Activated naive CD4-positive, alpha-beta T cell treated with anti-CD3 and anti-CD28 coated beads, Interleukin-2, amount 10 ng/mL, durations not matched to agents 7 days and 5 days (primary cell): ENCODE results near the gene EIF4G1.
A peak's percentile ranks its signal among the peaks of the same experiment; 100 is the strongest.

ENCODE experiments used
- CTCF ChIA-PET: fragments of 350-600 bp; sonication (Branson Sonifier 250); formaldehyde crosslinking; loops from one replicate; lab custom pipeline; 2021; ENCODE audit warnings: antibody characterized with exemption; lab: Charles Lee
- DNase-seq: peaks from one replicate; pipeline ENCODE4 v3.0.0-alpha.2; 2020
- H3K27ac Mint-ChIP-seq: one replicate; pipeline ENCODE4 v1.8.0; 2021; ENCODE audit warnings: mild to moderate bottlenecking, moderate library complexity, mixed read lengths
- H3K27me3 Mint-ChIP-seq: one replicate; pipeline ENCODE4 v1.8.0; 2021; ENCODE audit warnings: mild to moderate bottlenecking, mixed read lengths
- H3K36me3 Mint-ChIP-seq: one replicate; pipeline ENCODE4 v1.8.0; 2021; ENCODE audit warnings: mixed read lengths
- H3K4me1 Mint-ChIP-seq: one replicate; pipeline ENCODE4 v1.8.0; 2021; ENCODE audit warnings: mixed read lengths
- H3K4me3 Mint-ChIP-seq: one replicate; pipeline ENCODE4 v1.8.0; 2021; ENCODE audit warnings: mild to moderate bottlenecking, moderate library complexity, mixed read lengths
- H3K9me3 Mint-ChIP-seq: one replicate; pipeline ENCODE4 v1.8.0; 2021; ENCODE audit warnings: mixed read lengths

EIF4G1 gene

DNA sequence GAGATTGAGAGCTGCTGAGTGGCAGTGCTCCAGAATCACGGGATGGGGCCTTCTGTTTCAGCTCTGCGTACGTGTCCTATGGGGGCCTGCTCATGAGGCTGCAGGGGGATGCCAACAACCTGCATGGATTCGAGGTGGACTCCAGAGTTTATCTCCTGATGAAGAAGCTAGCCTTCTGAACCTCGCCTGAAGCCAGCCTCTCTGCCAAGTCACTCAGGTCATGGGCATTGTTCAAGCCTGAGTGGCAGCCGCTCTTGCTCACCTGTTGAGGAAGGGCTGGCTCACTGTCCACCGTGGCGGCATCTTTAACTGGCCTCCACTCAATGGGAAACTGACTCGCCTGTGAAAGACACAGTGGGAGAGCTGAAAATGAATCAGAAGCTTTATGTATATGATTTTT lies 53.7 kb downstream of the EIF4G1 start:
- Mint-ChIP-seq H3K27ac (no peak overlapping the region), H3K36me3 (peaks cover 47% of the 10 kb centered on the region), H3K4me3 (no peak overlapping the region), H3K9me3 (no peaks in the 10 kb centered on the region), H3K27me3 (peaks cover 8% of the 10 kb centered on the region), H3K4me1 (peaks cover 26% of the 10 kb centered on the region)
- no peak for DNase-seq
- CTCF ChIA-PET = interaction anchor here (1.5 kb wide), 1 partner anchor 174 kb away, joined by 10 read pairs; no protein-coding TSS in a partner anchor

DNA sequence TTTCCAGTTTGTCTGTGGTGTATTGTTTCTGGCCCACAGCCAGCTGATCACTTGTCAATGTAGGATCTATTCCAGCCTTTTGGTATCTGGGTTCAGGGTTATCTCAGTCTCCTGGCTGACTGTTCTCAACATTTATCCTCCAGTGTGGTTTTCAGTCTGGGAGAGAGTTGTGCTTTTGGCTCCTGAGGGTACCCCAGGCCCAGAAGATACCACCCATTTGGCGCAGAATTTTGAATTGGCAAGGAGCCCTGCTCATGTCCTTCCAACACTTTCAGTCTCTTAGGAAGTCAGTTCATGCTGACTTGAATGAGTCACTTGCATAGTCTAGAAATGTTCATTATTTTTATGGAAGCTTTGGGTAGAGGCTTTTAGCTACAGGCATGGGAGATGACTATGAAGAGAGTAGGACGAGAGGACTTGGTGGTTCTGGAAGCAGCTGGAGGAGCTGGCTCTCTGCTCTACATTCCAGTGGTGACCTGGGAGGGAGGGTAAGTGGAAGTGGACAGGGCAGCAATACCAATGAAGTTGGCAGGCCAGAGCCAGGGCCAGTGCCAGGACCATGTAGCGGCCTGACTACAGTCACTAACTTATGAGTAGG lies 54.3 kb downstream of the EIF4G1 start:
- peaks cover 26% of the 10 kb centered on the region for H3K4me1 Mint-ChIP-seq
- CTCF ChIA-PET = interaction anchor here (1.5 to 6.4 kb wide), 2 partner anchors 144 to 173 kb away, joined by 10 to 76 read pairs; no protein-coding TSS in a partner anchor
- H3K27me3 Mint-ChIP-seq = peaks cover 14% of the 10 kb centered on the region
- no peak overlapping the region for H3K4me3 Mint-ChIP-seq
- H3K27ac Mint-ChIP-seq = peak overlapping the region; percentile 22
- H3K36me3 Mint-ChIP-seq = peaks cover 42% of the 10 kb centered on the region
- DNase-seq = no peak
- H3K9me3 Mint-ChIP-seq = no peaks in the 10 kb centered on the region

DNA sequence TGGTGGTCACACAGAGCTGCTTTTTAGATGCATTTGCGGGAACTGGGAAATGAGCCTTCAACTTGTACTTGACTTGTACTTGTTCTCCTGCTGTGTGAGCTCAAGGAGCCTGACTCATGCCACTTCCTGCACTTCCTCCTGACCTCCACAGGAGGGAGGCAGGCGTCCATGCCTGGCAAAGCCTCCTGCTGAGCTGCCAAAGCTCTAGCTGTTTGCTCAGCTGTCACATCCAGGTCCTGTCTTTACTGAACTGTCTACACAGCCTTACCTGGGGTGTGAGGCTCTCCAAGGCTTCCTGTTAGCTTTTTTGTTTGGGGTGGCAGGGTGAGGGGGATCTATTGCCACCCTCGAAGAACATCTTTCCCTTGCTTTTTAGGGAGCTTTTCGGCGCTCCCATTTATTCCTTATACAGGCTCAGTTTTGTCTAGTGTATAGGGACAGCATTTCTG lies 57.2 kb downstream of the EIF4G1 start:
- Mint-ChIP-seq H3K4me3 (no peak overlapping the region), H3K9me3 (no peaks in the 10 kb centered on the region), H3K36me3 (peaks cover 26% of the 10 kb centered on the region), H3K27ac (no peak overlapping the region), H3K27me3 (peaks cover 33% of the 10 kb centered on the region), H3K4me1 (peaks cover 6% of the 10 kb centered on the region)
- CTCF ChIA-PET = interaction anchor here (0.6 to 6.7 kb wide), 32 partner anchors 9 to 476 kb away, joined by 3 to 143 read pairs (median 6); partner anchors contain the start of genes CLCN2, EPHB3, POLR2H and VWA5B2
- peak; percentile 75 for DNase-seq

DNA sequence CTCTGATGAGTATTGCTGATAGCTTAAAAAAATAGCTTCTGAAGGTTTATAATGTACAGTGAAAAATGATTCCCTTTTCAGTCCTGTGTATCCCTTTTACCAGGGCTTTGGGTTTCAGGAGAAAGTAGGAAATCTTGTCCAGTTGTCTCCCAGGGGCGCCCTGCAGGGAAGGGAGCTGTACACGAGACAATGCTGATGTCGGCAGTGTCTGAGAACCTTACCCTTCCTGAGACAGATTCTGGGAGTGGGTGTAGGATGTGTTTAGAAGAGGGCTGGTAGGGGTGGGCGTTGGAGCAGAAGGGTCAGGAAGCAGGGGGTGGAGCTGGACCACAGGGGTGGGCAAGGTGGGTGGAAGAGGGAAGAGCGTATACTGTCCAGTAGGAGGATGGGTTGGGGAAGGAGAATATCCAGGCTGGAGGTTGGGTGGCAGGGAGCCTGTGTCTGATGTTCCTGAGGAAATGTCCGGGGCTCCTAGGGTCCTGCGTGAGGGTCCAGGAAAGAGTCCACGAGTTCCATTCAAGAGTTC lies 58.0 kb downstream of the EIF4G1 start:
- H3K4me1 Mint-ChIP-seq = peaks cover 3% of the 10 kb centered on the region
- H3K36me3 Mint-ChIP-seq = peaks cover 21% of the 10 kb centered on the region
- no peak for DNase-seq
- CTCF ChIA-PET = interaction anchor here (0.6 to 6.7 kb wide), 25 partner anchors 9 to 477 kb away, joined by 3 to 143 read pairs (median 6); partner anchors contain the start of genes CLCN2, POLR2H and VWA5B2
- peaks cover 41% of the 10 kb centered on the region for H3K27me3 Mint-ChIP-seq
- no peaks in the 10 kb centered on the region for H3K9me3 Mint-ChIP-seq
- H3K4me3 Mint-ChIP-seq = no peak overlapping the region
- H3K27ac Mint-ChIP-seq = no peak overlapping the region

DNA sequence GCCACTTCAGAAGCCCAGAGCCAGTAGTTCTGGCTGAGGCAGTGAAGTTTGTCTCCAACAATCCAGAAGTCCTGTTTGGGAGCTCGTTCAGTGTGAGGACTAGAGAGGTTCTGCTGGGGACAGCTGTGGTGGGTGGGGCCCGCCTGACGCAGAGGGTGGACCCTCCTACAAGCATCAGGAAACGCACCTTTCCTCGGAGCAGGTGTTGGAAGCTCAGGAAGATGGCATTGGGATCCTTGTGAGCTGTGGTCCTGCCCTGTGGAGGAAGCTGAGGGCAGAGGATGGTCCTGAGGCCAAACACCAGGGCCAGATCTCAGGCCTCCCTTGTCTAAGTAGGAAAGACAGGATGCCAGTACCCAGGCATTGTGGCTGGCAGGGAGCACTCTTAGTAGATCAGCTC lies 58.5 kb downstream of the EIF4G1 start:
- no peaks in the 10 kb centered on the region for H3K9me3 Mint-ChIP-seq

DNA sequence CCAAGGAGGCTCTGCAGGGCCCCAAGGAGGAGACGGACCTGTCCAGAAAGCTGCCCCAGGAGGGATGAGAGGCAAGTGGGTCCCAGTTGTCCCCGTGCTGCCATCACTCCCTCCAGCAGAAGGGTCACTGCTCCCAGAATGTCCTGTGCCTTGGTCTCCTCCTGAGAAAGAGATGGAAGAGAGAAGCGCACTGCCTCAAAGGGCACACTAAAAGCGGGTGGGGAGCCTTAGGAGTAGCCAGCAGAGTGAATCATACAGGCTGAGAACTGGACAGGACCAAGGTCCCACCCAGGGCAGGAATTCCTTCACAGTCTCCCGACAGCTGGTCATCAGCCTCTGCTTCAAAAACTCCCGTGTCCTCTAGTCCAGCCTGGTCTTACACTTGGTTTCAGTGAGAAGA lies 59.0 kb downstream of the EIF4G1 start:
- CTCF ChIA-PET = interaction anchor here (0.8 to 6.7 kb wide), 5 partner anchors 10 to 478 kb away, joined by 3 to 143 read pairs (median 17); no protein-coding TSS in a partner anchor
- Mint-ChIP-seq H3K27me3 (peaks cover 52% of the 10 kb centered on the region), H3K4me3 (no peak overlapping the region), H3K27ac (no peak overlapping the region), H3K4me1 (peaks cover 3% of the 10 kb centered on the region), H3K36me3 (peaks cover 13% of the 10 kb centered on the region), H3K9me3 (no peaks in the 10 kb centered on the region)
- no peak for DNase-seq

More for the DNA sequence above, 58.5 kb downstream of the EIF4G1 start:
- Mint-ChIP-seq H3K4me1 (peaks cover 3% of the 10 kb centered on the region), H3K27ac (no peak overlapping the region), H3K27me3 (peaks cover 47% of the 10 kb centered on the region), H3K4me3 (no peak overlapping the region), H3K36me3 (peaks cover 18% of the 10 kb centered on the region)
- CTCF ChIA-PET = interaction anchor here (0.8 to 6.7 kb wide), 7 partner anchors 11 to 477 kb away, joined by 3 to 143 read pairs (median 15); no protein-coding TSS in a partner anchor
- DNase-seq = no peak

DNA sequence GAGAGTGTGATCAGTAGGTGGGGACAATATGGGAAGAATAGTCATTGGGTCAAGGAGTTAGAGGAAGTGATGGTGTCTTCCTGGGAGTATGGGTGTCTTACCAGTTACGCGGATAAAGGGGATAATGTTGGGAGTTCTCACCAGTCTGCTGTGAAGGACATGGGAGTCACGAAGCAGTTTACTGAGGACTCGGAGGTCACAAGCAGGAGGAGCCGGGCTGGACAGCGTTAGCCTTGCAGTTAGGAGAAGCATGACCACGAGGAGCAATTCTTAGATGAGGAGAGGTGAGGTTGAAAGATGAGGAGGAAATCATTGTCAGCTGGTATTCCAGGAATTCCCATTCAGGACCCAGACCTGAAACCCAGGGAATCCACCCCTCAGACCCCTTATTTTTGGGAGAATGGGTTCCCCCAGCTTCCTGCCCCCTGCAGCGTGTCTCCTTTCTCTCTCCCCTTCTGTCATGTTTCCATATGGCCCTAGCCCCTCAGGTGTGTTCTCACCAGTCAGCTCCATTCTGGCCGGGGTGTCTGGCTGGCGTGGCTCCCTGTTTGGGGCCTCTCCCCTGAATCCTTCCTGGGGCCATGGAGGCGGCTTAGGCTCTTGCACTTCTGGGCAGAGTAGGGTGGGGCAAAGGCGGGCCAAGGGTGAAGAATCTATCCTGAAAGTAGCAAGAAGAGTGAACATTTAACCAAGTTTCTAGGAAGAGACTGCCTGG lies 61.5 kb downstream of the EIF4G1 start:
- DNase-seq = no peak
- H3K27ac Mint-ChIP-seq = no peak overlapping the region
- H3K4me1 Mint-ChIP-seq = peaks cover 10% of the 10 kb centered on the region
- CTCF ChIA-PET = interaction anchor here (0.7 to 6.7 kb wide), 3 partner anchors 12 to 167 kb away, joined by 3 to 143 read pairs (median 4); no protein-coding TSS in a partner anchor
- H3K9me3 Mint-ChIP-seq = no peaks in the 10 kb centered on the region
- H3K4me3 Mint-ChIP-seq = no peak overlapping the region
- H3K27me3 Mint-ChIP-seq = peaks cover 72% of the 10 kb centered on the region
- no peaks in the 10 kb centered on the region for H3K36me3 Mint-ChIP-seq

DNA sequence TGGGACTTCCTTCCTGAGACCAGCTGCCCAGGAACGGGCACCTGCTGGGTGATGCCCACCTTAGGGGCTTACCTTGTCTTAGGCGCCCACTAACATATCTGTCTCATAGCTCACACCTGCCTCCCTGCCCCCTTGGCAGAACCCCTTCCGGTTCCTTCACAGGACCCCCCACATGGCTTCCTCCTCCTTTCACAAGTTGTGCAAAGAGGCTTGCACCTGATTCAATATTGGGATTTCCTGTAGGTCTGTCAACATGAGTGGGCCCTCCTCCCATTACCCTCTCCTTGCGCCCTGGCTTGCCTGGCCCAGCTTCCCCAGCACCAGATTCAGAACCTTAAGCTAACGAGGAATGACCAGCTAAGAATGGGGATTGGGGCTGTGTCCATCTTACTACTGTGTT lies 63.0 kb downstream of the EIF4G1 start:
- H3K27ac Mint-ChIP-seq = no peak overlapping the region
- H3K4me3 Mint-ChIP-seq = no peak overlapping the region
- H3K27me3 Mint-ChIP-seq = peaks cover 85% of the 10 kb centered on the region
- no peaks in the 10 kb centered on the region for H3K36me3 Mint-ChIP-seq
- H3K9me3 Mint-ChIP-seq = no peaks in the 10 kb centered on the region
- no peak for DNase-seq
- peaks cover 8% of the 10 kb centered on the region for H3K4me1 Mint-ChIP-seq
- CTCF ChIA-PET = no interaction called here

DNA sequence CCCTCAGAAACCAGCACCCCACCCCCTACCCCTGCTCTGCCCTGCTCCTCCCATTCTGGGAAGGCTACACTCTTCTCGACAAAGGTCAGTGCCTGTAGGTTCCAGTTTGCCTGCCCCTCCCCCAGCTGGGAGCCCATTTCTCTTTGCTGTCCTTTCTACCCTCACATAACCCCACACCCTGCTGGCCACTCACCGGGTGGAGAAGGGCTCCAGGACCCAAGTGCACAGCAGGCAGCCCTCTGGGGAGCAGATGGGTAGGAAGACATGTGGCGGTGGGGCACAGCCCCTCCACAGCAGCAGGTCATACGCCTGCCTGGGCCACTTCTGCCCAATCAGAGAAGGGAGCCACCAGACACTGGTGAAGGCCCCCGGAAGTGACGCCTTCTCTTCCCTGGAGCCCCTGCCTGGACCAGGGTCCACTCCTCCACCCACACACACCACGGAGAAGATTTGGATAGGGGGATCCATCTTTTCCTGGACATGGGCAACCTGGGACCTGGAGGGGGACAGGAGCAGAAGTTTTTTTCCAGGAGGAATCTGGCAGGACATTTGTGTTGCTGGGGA lies 63.6 kb downstream of the EIF4G1 start, which contains the start of gene THPO:
THPO (minus strand) TSS at position 326 of the 564 bp plus-strand sequence. CDS start 1,948 bp downstream, outside the sequence.
- Mint-ChIP-seq H3K36me3 (no peaks in the 10 kb centered on the region), H3K4me3 (peak within 1 kb of the TSS; percentile 47), H3K4me1 (peaks cover 8% of the 10 kb centered on the region), H3K9me3 (no peaks in the 10 kb centered on the region), H3K27ac (no peak within 1 kb of the TSS), H3K27me3 (peaks cover 85% of the 10 kb centered on the region)
- DNase-seq = no peak
- CTCF ChIA-PET = interaction anchor here (1.1 kb wide), 1 partner anchor 136 kb away, joined by 4 read pairs; no protein-coding TSS in a partner anchor

DNA sequence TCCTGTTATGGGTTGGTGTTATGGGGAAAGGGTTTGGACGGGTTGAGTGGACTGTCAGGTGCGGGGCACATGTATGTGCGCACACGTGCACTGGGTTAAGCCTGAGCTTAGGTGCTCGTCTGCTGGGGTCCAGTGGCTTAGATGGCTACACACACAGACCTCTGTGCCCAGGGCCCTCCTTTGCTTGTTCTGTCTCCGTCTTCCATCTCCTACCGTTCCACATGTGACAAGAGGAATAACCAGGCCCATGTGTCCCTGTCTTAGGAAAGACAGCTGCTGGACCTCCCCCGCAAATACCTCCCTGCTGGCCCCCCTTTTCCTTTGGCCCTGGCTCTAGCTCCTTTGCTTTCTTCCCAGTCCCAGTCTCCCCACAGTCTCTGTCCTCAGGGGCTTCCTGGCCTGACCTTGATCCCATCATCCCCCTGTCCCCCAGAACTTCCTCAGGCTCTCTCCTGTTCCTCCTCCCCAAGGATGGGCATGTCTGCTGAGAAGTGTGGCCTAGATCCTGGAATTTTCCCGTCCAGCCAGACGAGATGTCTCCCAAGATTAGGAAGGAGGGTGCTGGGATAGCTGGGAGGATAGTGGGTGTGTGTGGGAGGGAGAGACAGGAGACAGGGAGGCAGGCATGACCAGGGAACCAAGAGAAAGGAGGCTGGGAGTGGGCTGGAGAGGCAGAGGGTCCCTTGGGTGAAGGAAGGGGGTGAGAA lies 64.4 kb downstream of the EIF4G1 start:
- no peak overlapping the region for H3K27ac Mint-ChIP-seq
- H3K4me1 Mint-ChIP-seq = peaks cover 8% of the 10 kb centered on the region
- H3K27me3 Mint-ChIP-seq = peaks cover 85% of the 10 kb centered on the region
- H3K4me3 Mint-ChIP-seq = peak overlapping the region; percentile 47
- H3K9me3 Mint-ChIP-seq = no peaks in the 10 kb centered on the region
- CTCF ChIA-PET = interaction anchor here (1.1 kb wide), 1 partner anchor 135 kb away, joined by 4 read pairs; no protein-coding TSS in a partner anchor
- DNase-seq = no peak
- no peaks in the 10 kb centered on the region for H3K36me3 Mint-ChIP-seq

DNA sequence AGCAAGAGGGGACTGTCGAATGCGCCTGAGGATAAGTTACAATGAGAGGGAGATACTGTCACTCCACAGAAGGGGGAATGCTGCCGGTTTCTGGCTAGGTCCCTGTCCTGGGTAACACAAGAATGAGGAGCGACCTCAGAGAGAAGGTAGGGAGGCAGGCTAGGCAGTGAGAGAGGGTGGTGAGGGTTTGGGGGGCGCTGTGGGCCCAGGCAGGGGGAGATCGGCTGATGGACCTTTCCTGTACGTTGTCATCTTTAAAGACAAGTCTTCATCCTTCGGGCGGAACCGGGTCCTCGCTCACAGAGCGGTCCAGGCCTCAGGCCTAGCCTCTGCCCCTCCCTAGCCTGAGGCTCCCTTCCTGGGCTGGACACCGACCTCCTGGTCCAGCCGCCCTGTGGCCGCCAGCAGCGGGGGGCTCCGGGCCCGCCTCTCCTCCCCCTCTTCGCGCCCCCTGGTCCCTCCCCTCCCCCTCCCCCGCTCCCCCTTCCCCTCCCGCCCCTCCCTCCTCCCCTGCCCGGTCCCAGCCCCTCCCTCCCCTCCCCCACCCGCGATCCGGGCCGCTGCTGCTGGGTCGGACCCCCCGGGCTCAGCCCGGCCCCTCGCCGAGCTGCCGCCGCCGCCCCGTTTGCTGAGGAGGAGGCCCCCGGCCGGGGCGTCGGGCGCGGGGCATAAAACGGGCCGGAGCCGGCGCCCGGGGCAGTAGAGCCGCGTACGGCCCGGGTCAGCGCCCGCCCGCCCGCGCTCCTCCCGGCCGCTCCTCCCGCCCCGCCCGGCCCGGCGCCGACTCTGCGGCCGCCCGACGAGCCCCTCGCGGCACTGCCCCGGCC lies 65.2 kb downstream of the EIF4G1 start, which contains the start of gene CHRD:
CHRD (plus strand) TSS at position 697 of the 827 bp plus-strand sequence. CDS start 265 bp downstream, outside the sequence.
- CTCF ChIA-PET = no interaction called here
- peak within 1 kb of the TSS; percentile 47 for H3K4me3 Mint-ChIP-seq
- no peaks in the 10 kb centered on the region for H3K36me3 Mint-ChIP-seq
- peaks cover 92% of the 10 kb centered on the region for H3K27me3 Mint-ChIP-seq
- no peaks in the 10 kb centered on the region for H3K9me3 Mint-ChIP-seq
- no peak within 1 kb of the TSS for H3K27ac Mint-ChIP-seq
- DNase-seq = no peak
- H3K4me1 Mint-ChIP-seq = peaks cover 8% of the 10 kb centered on the region

DNA sequence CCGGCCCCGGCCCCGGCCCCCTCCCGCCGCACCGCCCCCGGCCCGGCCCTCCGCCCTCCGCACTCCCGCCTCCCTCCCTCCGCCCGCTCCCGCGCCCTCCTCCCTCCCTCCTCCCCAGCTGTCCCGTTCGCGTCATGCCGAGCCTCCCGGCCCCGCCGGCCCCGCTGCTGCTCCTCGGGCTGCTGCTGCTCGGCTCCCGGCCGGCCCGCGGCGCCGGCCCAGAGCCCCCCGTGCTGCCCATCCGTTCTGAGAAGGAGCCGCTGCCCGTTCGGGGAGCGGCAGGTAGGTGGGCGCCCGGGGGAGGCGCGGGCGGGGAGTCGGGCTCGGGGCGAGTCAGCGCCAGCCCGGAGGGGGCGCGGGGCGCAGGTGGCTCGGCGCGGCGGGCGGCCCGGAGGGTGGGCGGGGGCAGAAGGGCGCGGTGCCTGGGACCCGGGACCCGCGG lies 65.8 kb downstream of the EIF4G1 start:
- peaks cover 95% of the 10 kb centered on the region for H3K27me3 Mint-ChIP-seq
- no peaks in the 10 kb centered on the region for H3K36me3 Mint-ChIP-seq
- no peak overlapping the region for H3K27ac Mint-ChIP-seq
- H3K4me1 Mint-ChIP-seq = peaks cover 8% of the 10 kb centered on the region
- CTCF ChIA-PET = interaction anchor here (1.5 kb wide), 1 partner anchor 8 kb away, joined by 6 read pairs; no protein-coding TSS in a partner anchor
- H3K4me3 Mint-ChIP-seq = no peak overlapping the region
- H3K9me3 Mint-ChIP-seq = no peaks in the 10 kb centered on the region
- DNase-seq = peak; percentile 50
